ENCODE data around the gene ELMO2.
"Not testable (repeated sequence)": the region's sequence is repeated elsewhere in the genome, so short reads cannot be mapped to it uniquely, and the experiment has no call there.

ELMO2 gene

GRCh38 chr20:46406986-46407670 is 713 bp upstream of the ELMO2 start:
- DNase-seq (ENCODE audit: low read depth): peak; percentile 63

GRCh38 chr20:46402331-46402811 is 4.0 kb downstream of the ELMO2 start:
- no peak for DNase-seq (ENCODE audit: low read depth)

- DNase-seq (ENCODE audit: low read depth): no peak
Observed at GRCh38 chr20:46401478-46401860, 4.9 kb downstream of the ELMO2 start.

- DNase-seq (ENCODE audit: low read depth): no peak
Observed at GRCh38 chr20:46400828-46401477, 5.5 kb downstream of the ELMO2 start.

GRCh38 chr20:46400253-46400652 is 6.2 kb downstream of the ELMO2 start:
- DNase-seq (ENCODE audit: low read depth): no peak

GRCh38 chr20:46399401-46399800 is 7.0 kb downstream of the ELMO2 start:
- DNase-seq (ENCODE audit: low read depth): no peak

- no peak for DNase-seq (ENCODE audit: low read depth)
Observed at GRCh38 chr20:46398963-46399362, 7.5 kb downstream of the ELMO2 start.

- DNase-seq (ENCODE audit: low read depth): no peak
Observed at GRCh38 chr20:46396052-46396740, 10.2 kb downstream of the ELMO2 start.

- no peak for DNase-seq (ENCODE audit: low read depth)
Observed at GRCh38 chr20:46394872-46395760, 11.3 kb downstream of the ELMO2 start.

- DNase-seq (ENCODE audit: low read depth): no peak
Observed at GRCh38 chr20:46393967-46394366, 12.4 kb downstream of the ELMO2 start.

- DNase-seq (ENCODE audit: low read depth): no peak
Observed at GRCh38 chr20:46388937-46389336, 17.5 kb downstream of the ELMO2 start.

GRCh38 chr20:46388201-46388836 is 18.1 kb downstream of the ELMO2 start:
- no peak for DNase-seq (ENCODE audit: low read depth)

GRCh38 chr20:46387054-46387453 is 19.4 kb downstream of the ELMO2 start:
- DNase-seq (ENCODE audit: low read depth): not testable (repeated sequence)

GRCh38 chr20:46378412-46379009 is 27.9 kb downstream of the ELMO2 start:
- DNase-seq (ENCODE audit: low read depth): no peak

- DNase-seq (ENCODE audit: low read depth): no peak
Observed at GRCh38 chr20:46377518-46377917, 28.9 kb downstream of the ELMO2 start.

GRCh38 chr20:46376196-46376785 is 30.1 kb downstream of the ELMO2 start:
- no peak for DNase-seq (ENCODE audit: low read depth)

GRCh38 chr20:46375771-46376170 is 30.6 kb downstream of the ELMO2 start:
- no peak for DNase-seq (ENCODE audit: low read depth)

- no peak for DNase-seq (ENCODE audit: low read depth)
Observed at GRCh38 chr20:46374383-46374782, 32.0 kb downstream of the ELMO2 start.

- no peak for DNase-seq (ENCODE audit: low read depth)
Observed at GRCh38 chr20:46371656-46372055, 34.8 kb downstream of the ELMO2 start.

- no peak for DNase-seq (ENCODE audit: low read depth)
Observed at GRCh38 chr20:46368902-46369268, 37.5 kb downstream of the ELMO2 start.

Data from stimulated activated CD8-positive, alpha-beta memory T cell treated with anti-CD3 and anti-CD28 coated beads, Interleukin-15, amount 100 ng/mL, for 1 hour (primary cell).